ENCODE measurements around the gene FMN1. TPM values are rescaled to one million over a fixed set of nuclear protein-coding genes. Genes with fewer than 3 reads are reported as not detected.

The FMN1 gene
- total RNA-seq, 1 donor from 2014 or later, result 4.0 TPM

DNA sequence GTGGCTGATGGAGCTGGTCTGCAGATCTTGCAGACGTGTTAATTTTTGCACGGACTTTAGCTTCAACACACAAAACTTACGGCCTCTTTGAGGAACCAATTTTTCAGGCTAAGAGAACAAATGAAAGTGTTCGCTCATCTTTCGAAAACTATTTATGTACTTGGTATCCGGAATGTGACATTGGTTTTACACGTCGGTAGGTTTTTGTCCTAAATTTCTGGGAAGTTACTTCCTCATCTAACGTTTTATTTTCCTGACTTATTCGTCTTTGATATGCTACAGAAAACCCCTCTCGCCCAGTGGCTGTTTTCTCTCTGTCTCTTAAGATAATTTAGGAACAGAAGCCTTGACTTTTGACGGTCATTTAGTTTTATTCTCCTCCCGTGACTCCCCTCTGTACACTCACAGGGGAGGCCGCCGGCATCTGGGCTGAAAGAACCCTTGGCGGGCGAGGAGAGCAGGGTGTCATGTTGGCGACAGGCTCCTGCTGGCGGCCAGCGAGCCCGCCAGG is 477.5 kb downstream of the FMN1 start:
- Mint-ChIP-seq H3K27ac (ENCODE audit: unreplicated experiment) (peak overlapping the region; percentile 73), H3K4me3 (ENCODE audit: unreplicated experiment) (peak overlapping the region; percentile 82), H3K36me3 (ENCODE audit: low read depth) (no peaks in the 10 kb centered on the region), H3K27me3 (ENCODE audit: low read depth) (no peaks in the 10 kb centered on the region), H3K4me1 (ENCODE audit: low read depth) (peaks cover 36% of the 10 kb centered on the region), H3K9me3 (ENCODE audit: low read depth) (no peaks in the 10 kb centered on the region)
- DNase-seq (ENCODE audit: low spot score), result no peak
- TF ChIP-seq, protein P1, sequence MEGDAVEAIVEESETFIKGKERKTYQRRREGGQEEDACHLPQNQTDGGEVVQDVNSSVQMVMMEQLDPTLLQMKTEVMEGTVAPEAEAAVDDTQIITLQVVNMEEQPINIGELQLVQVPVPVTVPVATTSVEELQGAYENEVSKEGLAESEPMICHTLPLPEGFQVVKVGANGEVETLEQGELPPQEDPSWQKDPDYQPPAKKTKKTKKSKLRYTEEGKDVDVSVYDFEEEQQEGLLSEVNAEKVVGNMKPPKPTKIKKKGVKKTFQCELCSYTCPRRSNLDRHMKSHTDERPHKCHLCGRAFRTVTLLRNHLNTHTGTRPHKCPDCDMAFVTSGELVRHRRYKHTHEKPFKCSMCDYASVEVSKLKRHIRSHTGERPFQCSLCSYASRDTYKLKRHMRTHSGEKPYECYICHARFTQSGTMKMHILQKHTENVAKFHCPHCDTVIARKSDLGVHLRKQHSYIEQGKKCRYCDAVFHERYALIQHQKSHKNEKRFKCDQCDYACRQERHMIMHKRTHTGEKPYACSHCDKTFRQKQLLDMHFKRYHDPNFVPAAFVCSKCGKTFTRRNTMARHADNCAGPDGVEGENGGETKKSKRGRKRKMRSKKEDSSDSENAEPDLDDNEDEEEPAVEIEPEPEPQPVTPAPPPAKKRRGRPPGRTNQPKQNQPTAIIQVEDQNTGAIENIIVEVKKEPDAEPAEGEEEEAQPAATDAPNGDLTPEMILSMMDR (IDR thresholded peaks at IDR 0.05), result no peak

DNA sequence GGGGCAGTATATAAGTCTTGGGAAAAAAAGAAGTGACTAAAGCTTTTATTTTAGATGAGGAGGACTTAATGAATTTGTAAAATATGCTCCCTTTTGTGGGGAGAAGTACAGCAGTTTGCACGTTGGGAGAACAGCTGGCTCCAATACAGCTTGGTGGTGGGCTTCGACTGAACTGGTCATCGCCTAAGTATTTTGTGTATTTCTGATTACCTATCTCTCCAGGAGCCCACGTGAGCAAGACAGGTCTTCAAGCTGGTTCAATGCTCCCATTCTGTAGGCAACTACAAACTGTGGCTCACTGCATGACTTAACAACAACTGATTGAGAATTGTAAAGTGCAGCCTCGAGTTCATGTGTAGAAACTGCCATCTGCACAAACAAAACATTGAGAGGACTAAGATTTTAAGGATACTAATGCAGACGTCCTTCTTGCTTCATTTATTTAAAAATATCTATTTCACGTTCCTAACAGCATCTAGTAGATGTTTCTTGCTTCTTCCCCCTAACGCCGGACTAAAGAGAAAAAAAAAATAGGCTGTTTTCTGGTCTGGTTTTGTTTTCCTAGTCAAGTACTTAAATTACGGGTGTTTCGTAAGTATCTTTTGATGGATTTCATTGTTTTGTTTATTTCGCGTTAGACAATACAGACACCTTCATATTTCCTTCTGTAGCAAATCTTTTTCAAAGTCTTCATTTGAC is 478.1 kb downstream of the FMN1 start:
- Mint-ChIP-seq H3K4me1 (ENCODE audit: low read depth) (peaks cover 30% of the 10 kb centered on the region), H3K27ac (ENCODE audit: unreplicated experiment) (no peak overlapping the region), H3K36me3 (ENCODE audit: low read depth) (no peaks in the 10 kb centered on the region), H3K27me3 (ENCODE audit: low read depth) (no peaks in the 10 kb centered on the region), H3K9me3 (ENCODE audit: low read depth) (no peaks in the 10 kb centered on the region), H3K4me3 (ENCODE audit: unreplicated experiment) (no peak overlapping the region)
- TF ChIP-seq, protein P1 (IDR thresholded peaks at IDR 0.05), result no peak
- no peak for DNase-seq (ENCODE audit: low spot score)

Other genes with a start within 250 kb of the FMN1 start
- gene RYR3, start 116.3 kb upstream of the FMN1 start, total RNA-seq, result 0.07 to 0.21 TPM (median 0.12 TPM) in 3 replicates

All from chondrocyte (in vitro differentiated cells).